Measurements from ENCODE around the gene MTMR8. TPM values are rescaled to one million over a fixed set of nuclear protein-coding genes. Genes with fewer than 3 reads are reported as not detected.

Gene MTMR8
- total RNA-seq, 1 experiment from 2014 or later: not detected

DNA sequence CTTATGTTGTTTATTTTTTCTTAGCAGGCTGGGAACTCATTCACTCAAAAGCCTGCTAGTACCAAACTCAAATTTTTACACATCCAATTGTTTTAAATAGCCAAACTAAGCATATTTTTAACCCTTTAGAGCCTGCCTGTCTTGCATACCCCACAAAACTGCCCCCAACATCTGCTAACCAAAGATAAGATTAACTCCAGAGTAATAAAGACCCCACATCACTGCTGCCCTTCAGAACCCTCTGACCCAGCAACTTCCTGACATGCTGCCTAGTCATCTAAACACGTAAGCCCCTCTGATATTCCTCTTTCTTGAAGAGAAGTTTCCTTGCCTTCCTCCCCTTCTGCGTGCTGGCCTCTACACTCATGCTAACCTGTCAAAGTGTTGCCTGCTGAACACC is 104.1 kb downstream of the MTMR8 start:
- intact Hi-C loops (cut with micrococcal nuclease): no loop called here
- no peaks in the 10 kb centered on the region for H3K36me3 Mint-ChIP-seq (ENCODE audit: insufficient read depth, unreplicated experiment)
- H3K9me3 Mint-ChIP-seq (ENCODE audit: unreplicated experiment): peaks cover 44% of the 10 kb centered on the region
- no peaks in the 10 kb centered on the region for H3K4me1 Mint-ChIP-seq (ENCODE audit: insufficient read depth, unreplicated experiment)
- no peak overlapping the region for H3K27ac Mint-ChIP-seq (ENCODE audit: low read depth, unreplicated experiment)
- ChIA-PET POLR2A (no interaction called here), CTCF (no interaction called here)
- TF ChIP-seq, protein P1, sequence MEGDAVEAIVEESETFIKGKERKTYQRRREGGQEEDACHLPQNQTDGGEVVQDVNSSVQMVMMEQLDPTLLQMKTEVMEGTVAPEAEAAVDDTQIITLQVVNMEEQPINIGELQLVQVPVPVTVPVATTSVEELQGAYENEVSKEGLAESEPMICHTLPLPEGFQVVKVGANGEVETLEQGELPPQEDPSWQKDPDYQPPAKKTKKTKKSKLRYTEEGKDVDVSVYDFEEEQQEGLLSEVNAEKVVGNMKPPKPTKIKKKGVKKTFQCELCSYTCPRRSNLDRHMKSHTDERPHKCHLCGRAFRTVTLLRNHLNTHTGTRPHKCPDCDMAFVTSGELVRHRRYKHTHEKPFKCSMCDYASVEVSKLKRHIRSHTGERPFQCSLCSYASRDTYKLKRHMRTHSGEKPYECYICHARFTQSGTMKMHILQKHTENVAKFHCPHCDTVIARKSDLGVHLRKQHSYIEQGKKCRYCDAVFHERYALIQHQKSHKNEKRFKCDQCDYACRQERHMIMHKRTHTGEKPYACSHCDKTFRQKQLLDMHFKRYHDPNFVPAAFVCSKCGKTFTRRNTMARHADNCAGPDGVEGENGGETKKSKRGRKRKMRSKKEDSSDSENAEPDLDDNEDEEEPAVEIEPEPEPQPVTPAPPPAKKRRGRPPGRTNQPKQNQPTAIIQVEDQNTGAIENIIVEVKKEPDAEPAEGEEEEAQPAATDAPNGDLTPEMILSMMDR (IDR thresholded peaks at IDR 0.05; ENCODE audit: unreplicated experiment): no peak
- BruUV-seq (replicated peaks): no TSS peak
- DNase-seq (ENCODE audit: unreplicated experiment): no peak
- H3K4me3 Mint-ChIP-seq (ENCODE audit: unreplicated experiment): no peak overlapping the region
- no peaks in the 10 kb centered on the region for H3K27me3 Mint-ChIP-seq (ENCODE audit: insufficient read depth, unreplicated experiment)

DNA sequence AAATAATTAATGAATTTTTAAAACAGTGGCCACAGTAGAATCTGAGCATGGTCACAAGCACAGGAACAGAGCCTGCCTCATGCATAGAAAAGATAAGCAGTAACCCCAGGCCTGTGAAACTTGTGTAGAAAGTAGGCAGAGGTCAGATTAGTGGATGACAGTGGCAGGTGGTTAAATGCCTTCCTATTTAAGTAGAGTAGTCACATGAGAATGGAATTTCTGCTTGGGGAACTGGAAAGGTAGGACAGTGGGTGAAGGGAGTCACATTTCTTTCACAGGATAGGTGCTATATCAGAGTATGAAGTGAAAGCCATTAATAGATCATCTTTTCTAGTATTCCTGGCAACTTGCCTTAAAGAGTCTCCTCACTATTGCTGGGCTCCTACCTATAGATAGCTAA is 130.0 kb downstream of the MTMR8 start:
- CTCF ChIA-PET: no interaction called here
- no peaks in the 10 kb centered on the region for H3K27me3 Mint-ChIP-seq (ENCODE audit: insufficient read depth, unreplicated experiment)

DNA sequence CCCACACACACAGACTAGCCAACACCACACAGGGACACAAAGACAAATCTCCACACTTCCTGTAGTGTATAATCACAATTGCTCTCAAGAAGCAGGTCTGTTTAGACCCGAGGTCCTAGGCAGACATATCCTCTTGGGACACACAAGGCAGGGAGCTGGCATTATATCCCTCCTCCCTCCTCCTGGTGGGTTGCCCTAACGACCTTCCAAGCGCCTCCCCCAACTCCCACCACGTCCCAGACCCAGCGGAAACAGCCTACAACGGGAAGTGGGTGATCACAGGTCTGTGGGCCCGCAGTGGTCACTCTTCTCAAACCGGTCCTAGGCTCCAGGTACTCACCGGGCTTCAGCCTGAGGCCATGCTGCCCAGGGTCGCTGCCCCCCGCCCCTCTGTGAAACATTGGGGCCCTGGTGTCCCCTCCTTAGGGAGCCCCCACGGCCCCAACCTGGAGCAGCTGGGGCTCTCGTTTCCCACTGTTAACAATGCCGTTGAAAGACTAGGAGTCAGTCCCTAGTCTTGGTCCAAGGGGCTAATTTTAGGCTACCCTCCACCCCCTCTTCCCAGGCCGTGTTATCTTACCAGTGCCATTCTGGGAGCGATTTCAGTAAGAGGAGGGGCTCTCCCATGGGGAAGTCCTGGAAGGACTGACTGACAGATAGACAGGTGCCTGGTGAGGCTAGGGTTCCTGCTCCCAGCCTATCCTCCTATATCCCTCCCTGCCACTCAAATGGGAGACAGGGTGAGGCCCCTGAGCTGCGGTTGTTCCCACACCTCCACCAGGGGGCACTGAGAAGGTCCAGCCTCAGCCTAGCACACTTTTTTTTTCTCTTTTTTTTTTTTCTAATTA is 164.9 kb downstream of the MTMR8 start, which contains the start of gene ASB12:
Gene ASB12 (minus strand): TSS at position 485 of the 848 bp plus-strand sequence. CDS start 4,957 bp downstream, outside the sequence.
- DNase-seq (ENCODE audit: unreplicated experiment): no peak
- TF ChIP-seq, protein P1 (IDR thresholded peaks at IDR 0.05; ENCODE audit: unreplicated experiment): no peak
- Mint-ChIP-seq H3K36me3 (ENCODE audit: insufficient read depth, unreplicated experiment) (no peaks in the 10 kb centered on the region), H3K27ac (ENCODE audit: low read depth, unreplicated experiment) (no peak within 1 kb of the TSS), H3K4me3 (ENCODE audit: unreplicated experiment) (no peak within 1 kb of the TSS), H3K27me3 (ENCODE audit: insufficient read depth, unreplicated experiment) (no peaks in the 10 kb centered on the region), H3K9me3 (ENCODE audit: unreplicated experiment) (peaks cover 16% of the 10 kb centered on the region), H3K4me1 (ENCODE audit: insufficient read depth, unreplicated experiment) (no peaks in the 10 kb centered on the region)
- ChIA-PET CTCF (no interaction called here), POLR2A (no interaction called here)
- intact Hi-C loops (cut with micrococcal nuclease): no loop called here
- no TSS peak for BruUV-seq (replicated peaks)

More for the DNA sequence above, 130.0 kb downstream of the MTMR8 start:
- no TSS peak for BruUV-seq (replicated peaks)
- Mint-ChIP-seq H3K27ac (ENCODE audit: low read depth, unreplicated experiment) (no peak overlapping the region), H3K36me3 (ENCODE audit: insufficient read depth, unreplicated experiment) (no peaks in the 10 kb centered on the region), H3K4me3 (ENCODE audit: unreplicated experiment) (no peak overlapping the region), H3K9me3 (ENCODE audit: unreplicated experiment) (peaks cover 16% of the 10 kb centered on the region), H3K4me1 (ENCODE audit: insufficient read depth, unreplicated experiment) (no peaks in the 10 kb centered on the region)
- no peak for DNase-seq (ENCODE audit: unreplicated experiment)
- intact Hi-C loops (cut with micrococcal nuclease): no loop called here
- TF ChIP-seq, protein P1 (IDR thresholded peaks at IDR 0.05; ENCODE audit: unreplicated experiment): no peak
- POLR2A ChIA-PET: no interaction called here

DNA sequence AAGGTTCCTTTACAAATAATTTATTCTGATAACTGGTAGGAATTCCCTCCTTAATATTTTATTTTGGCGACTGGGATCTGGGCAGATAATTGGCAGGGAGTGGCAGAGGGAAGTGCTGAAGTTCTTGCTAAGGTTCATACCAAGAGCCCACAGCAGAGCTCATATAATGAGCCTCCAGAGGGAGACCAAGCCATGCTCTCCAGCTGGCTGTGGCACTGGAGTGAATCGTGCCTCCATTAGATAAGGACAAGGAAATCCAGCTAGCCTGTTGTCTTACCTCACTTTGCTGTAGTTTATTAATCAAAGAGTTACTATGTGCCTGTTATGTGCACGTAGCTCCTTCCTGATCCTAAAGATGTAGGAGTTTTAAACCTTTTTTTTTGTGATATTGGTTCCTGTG is 166.1 kb downstream of the MTMR8 start:
- TF ChIP-seq, protein P1 (IDR thresholded peaks at IDR 0.05; ENCODE audit: unreplicated experiment): no peak
- H3K9me3 Mint-ChIP-seq (ENCODE audit: unreplicated experiment): peaks cover 23% of the 10 kb centered on the region
- no peak for DNase-seq (ENCODE audit: unreplicated experiment)
- H3K4me3 Mint-ChIP-seq (ENCODE audit: unreplicated experiment): no peak overlapping the region
- H3K4me1 Mint-ChIP-seq (ENCODE audit: insufficient read depth, unreplicated experiment): no peaks in the 10 kb centered on the region
- CTCF ChIA-PET: no interaction called here
- POLR2A ChIA-PET: no interaction called here
- no peaks in the 10 kb centered on the region for H3K27me3 Mint-ChIP-seq (ENCODE audit: insufficient read depth, unreplicated experiment)
- H3K27ac Mint-ChIP-seq (ENCODE audit: low read depth, unreplicated experiment): no peak overlapping the region
- BruUV-seq (replicated peaks): no TSS peak
- no peaks in the 10 kb centered on the region for H3K36me3 Mint-ChIP-seq (ENCODE audit: insufficient read depth, unreplicated experiment)
- intact Hi-C loops (cut with micrococcal nuclease): no loop called here

Other genes starting within 250 kb of the MTMR8 start
- 3.5 and 3.9 TPM in 2 replicates for gene AMER1, start 189.7 kb downstream of the MTMR8 start, total RNA-seq (2022)
- not detected in 2 replicates for gene ASB12, start 164.8 kb downstream of the MTMR8 start, total RNA-seq (2022)